PC-9 (cell line): ENCODE measurements around the gene DMTF1. TPM values are rescaled to one million over a fixed set of nuclear protein-coding genes. Genes with fewer than 3 reads are reported as not detected.

Experiments used
- BruUV-seq: library from RNA; stranded (reverse); fragments of 400-500 nt; replicated peaks from 2 replicates; lab custom pipeline; 2021; lab: Mats Ljungman, UMichigan
- CTCF ChIA-PET: fragments of 300-600 bp; sonication (Branson Sonifier 250); formaldehyde crosslinking; loops from one replicate; lab custom pipeline; 2022; ENCODE audit warnings: antibody characterized with exemption; lab: Charles Lee
- POLR2A ChIA-PET: fragments of 300-600 bp; sonication (Branson Sonifier 250); formaldehyde crosslinking; loops from one replicate; lab custom pipeline; 2022; ENCODE audit warnings: antibody characterized with exemption; ENCODE audit not compliant: unreplicated experiment; lab: Charles Lee
- DNase-seq, 2 experiments: peaks; one replicate each; pipeline versions ENCODE4 v3.0.0 to v3.0.0-alpha.2; 2015 to 2022; ENCODE audit warnings: mixed read lengths in 1 of 2
- H2AFZ ChIP-seq: fragments of 200-600 bp; sonication (generic); 2 replicates; pipeline ENCODE4 v1.8.1; 2017; ENCODE audit warnings: antibody characterized with exemption
- H3F3A ChIP-seq: fragments of 200-600 bp; sonication (generic); 2 replicates; pipeline ENCODE4 v1.8.1; 2017; ENCODE audit warnings: antibody characterized with exemption, mild to moderate bottlenecking, low read depth; ENCODE audit not compliant: insufficient read depth
- H3K27ac ChIP-seq: fragments of 200-600 bp; sonication (generic); 2 replicates; pipeline ENCODE4 v1.6.1; 2016; ENCODE audit warnings: mixed run types
- H3K27me3 ChIP-seq: fragments of 200-600 bp; sonication (generic); 2 replicates; pipeline ENCODE4 v1.6.1; 2016; ENCODE audit warnings: low read depth, mixed run types; ENCODE audit not compliant: insufficient read depth
- H3K36me3 ChIP-seq: fragments of 200-600 bp; sonication (generic); 2 replicates; pipeline ENCODE4 v1.6.1; 2016; ENCODE audit warnings: low read depth, mixed run types
- H3K4me1 ChIP-seq: fragments of 200-600 bp; sonication (generic); replicated peaks from 2 replicates; pipeline ENCODE4 v1.6.1; 2016; ENCODE audit warnings: mixed run types; ENCODE audit not compliant: insufficient read depth
- H3K4me2 ChIP-seq: fragments of 200-600 bp; sonication (generic); 2 replicates; pipeline ENCODE4 v1.6.1; 2017; ENCODE audit warnings: mixed run types
- H3K4me3 ChIP-seq: fragments of 200-600 bp; sonication (generic); 2 replicates; pipeline ENCODE4 v1.6.1; 2016; ENCODE audit warnings: mixed run types
- H3K79me2 ChIP-seq: fragments of 200-600 bp; sonication (generic); 2 replicates; pipeline ENCODE4 v1.6.1; 2017; ENCODE audit warnings: low read depth, mixed run types
- H3K9me2 ChIP-seq: fragments of 200-600 bp; sonication (generic); 2 replicates; pipeline ENCODE4 v1.8.1; 2017; ENCODE audit warnings: mild to moderate bottlenecking; ENCODE audit not compliant: insufficient read depth
- H3K9me3 ChIP-seq: fragments of 200-600 bp; sonication (generic); 2 replicates; pipeline ENCODE4 v1.8.1; 2016; ENCODE audit warnings: low read depth; ENCODE audit not compliant: insufficient read depth
- H4K20me1 ChIP-seq: fragments of 200-600 bp; sonication (generic); 2 replicates; pipeline ENCODE4 v1.8.1; 2017; ENCODE audit not compliant: insufficient read depth
- CTCF ChIP-seq: fragments of 200-600 bp; sonication (generic); conservative IDR thresholded peaks from 2 replicates; pipeline ENCODE4 v1.6.1; 2017; ENCODE audit warnings: mixed run types, antibody characterized with exemption, mild to moderate bottlenecking, moderate library complexity
- EZH2 ChIP-seq: fragments of 200-600 bp; sonication (generic); IDR thresholded peaks from 2 replicates; pipeline ENCODE4 v1.8.0; 2017; ENCODE audit warnings: antibody characterized with exemption, low read depth
- intact Hi-C: fragments of 100-400 bp; cut with micrococcal nuclease; formaldehyde crosslinking; loops from one replicate; pipeline ENCODE4 v1.10.0; 2022; ENCODE audit not compliant: unreplicated experiment
- total RNA-seq: library from RNA; stranded (reverse); gene quantifications from 2 replicates; pipeline ENCODE4 v1.2.3, GENCODE V29; 2021

Gene DMTF1
- total RNA-seq, 1 experiment from 2014 or later = 54.0 TPM

GRCh38 chr7:87129848-87130247 is 22.4 kb upstream of the DMTF1 start:
- no peaks in the 10 kb centered on the region; the same call in 1 of the 2 replicates for H3K9me2 ChIP-seq
- no peaks in the 10 kb centered on the region for H3K4me1 ChIP-seq
- no peak overlapping the region for H3K27ac ChIP-seq
- no peaks in the 10 kb centered on the region for H3K9me3 ChIP-seq
- H3K36me3 ChIP-seq = no peaks in the 10 kb centered on the region
- peak overlapping the region; percentile 50; the same call in 1 of the 2 replicates for H2AFZ ChIP-seq
- H3F3A ChIP-seq = no peaks in the 10 kb centered on the region
- no peaks in the 10 kb centered on the region for H3K79me2 ChIP-seq
- no peaks in the 10 kb centered on the region for H3K27me3 ChIP-seq
- DNase-seq = no peak
- H4K20me1 ChIP-seq = no peaks in the 10 kb centered on the region
- BruUV-seq = no TSS peak
- no peak overlapping the region for H3K4me3 ChIP-seq
- ChIA-PET CTCF (no interaction called here), POLR2A (no interaction called here)
- H3K4me2 ChIP-seq = no peak overlapping the region
- no peak for TF ChIP-seq EZH2
- no peak for TF ChIP-seq CTCF
- intact Hi-C loops = no loop called here

- Histone ChIP-seq H3K9me2 (no peaks in the 10 kb centered on the region; the same call in 1 of the 2 replicates), H3K4me3 (no peak overlapping the region), H3K4me2 (no peak overlapping the region), H2AFZ (no peak overlapping the region), H3F3A (no peaks in the 10 kb centered on the region), H3K27ac (no peak overlapping the region), H3K27me3 (no peaks in the 10 kb centered on the region), H3K9me3 (no peaks in the 10 kb centered on the region), H3K36me3 (no peaks in the 10 kb centered on the region), H4K20me1 (no peaks in the 10 kb centered on the region), H3K4me1 (no peaks in the 10 kb centered on the region), H3K79me2 (no peaks in the 10 kb centered on the region)
- BruUV-seq = no TSS peak
- POLR2A ChIA-PET = no interaction called here
- intact Hi-C loops = no loop called here
- TF ChIP-seq CTCF = no peak
- no peak for TF ChIP-seq EZH2
- CTCF ChIA-PET = no interaction called here
- DNase-seq = no peak
Measured at GRCh38 chr7:87131771-87132170, 20.5 kb upstream of the DMTF1 start.

- TF ChIP-seq EZH2 = no peak
- TF ChIP-seq CTCF = no peak
- H3F3A ChIP-seq = no peaks in the 10 kb centered on the region
- 0 out of 2 replicates have a peak, but pooled peaks cover 8% of the 10 kb centered on the region for H3K4me1 ChIP-seq
- H3K36me3 ChIP-seq = no peaks in the 10 kb centered on the region
- POLR2A ChIA-PET = no interaction called here
- H3K27ac ChIP-seq = no peak overlapping the region
- no peaks in the 10 kb centered on the region for H4K20me1 ChIP-seq
- H3K4me3 ChIP-seq = no peak overlapping the region
- no peaks in the 10 kb centered on the region for H3K79me2 ChIP-seq
- DNase-seq = no peak
- no peak overlapping the region for H2AFZ ChIP-seq
- no peaks in the 10 kb centered on the region for H3K27me3 ChIP-seq
- BruUV-seq = no TSS peak
- no peaks in the 10 kb centered on the region; the same call in 1 of the 2 replicates for H3K9me2 ChIP-seq
- intact Hi-C loops = no loop called here
- H3K9me3 ChIP-seq = no peaks in the 10 kb centered on the region
- H3K4me2 ChIP-seq = no peak overlapping the region
- CTCF ChIA-PET = no interaction called here
Measured at GRCh38 chr7:87137271-87137670, 15.0 kb upstream of the DMTF1 start.
